GM12878 (cell line): Measurements from ENCODE around the gene SCAP. TPM values are rescaled to one million over a fixed set of nuclear protein-coding genes. Genes with fewer than 3 reads are reported as not detected.

Experiments
- BCL3 ChIP-seq: IDR thresholded peaks from 2 replicates; pipeline ENCODE4 v1.6.1; 2011; ENCODE audit warnings: borderline replicate concordance, low read depth, mild to moderate bottlenecking, moderate library complexity, low read length; ENCODE audit not compliant: insufficient read depth, poor library complexity, severe bottlenecking
- CEBPB ChIP-seq, 2 experiments: fragments of 150-350 bp in 1 of 2; IDR thresholded peaks; 2 replicates each; pipeline ENCODE4 v1.6.1; 2012 to 2014; ENCODE audit warnings: low read depth in 2 of 2, low read length in 2 of 2, borderline replicate concordance in 1 of 2, inconsistent platforms in 1 of 2
- CREB1 ChIP-seq: IDR thresholded peaks from 2 replicates; pipeline ENCODE4 v1.6.1; 2012; ENCODE audit warnings: low read depth, mild to moderate bottlenecking, inconsistent platforms
- ELK1 ChIP-seq: IDR thresholded peaks from 2 replicates; pipeline ENCODE4 v1.6.1; 2012; ENCODE audit warnings: low read depth, low read length, improper control_type of control experiment
- IKZF2 ChIP-seq, 2 experiments: fragments of 450-650 bp; IDR thresholded peaks; 2 replicates each; pipeline ENCODE4 v1.6.1; 2017; ENCODE audit warnings: mild to moderate bottlenecking in 2 of 2, moderate library complexity in 2 of 2
- LARP7 ChIP-seq: fragments of 450-650 bp; IDR thresholded peaks from 2 replicates; pipeline ENCODE4 v1.6.1; 2017; ENCODE audit warnings: mild to moderate bottlenecking
- MTA2 ChIP-seq: fragments of 450-650 bp; IDR thresholded peaks from 2 replicates; pipeline ENCODE4 v1.6.1; 2016; ENCODE audit warnings: low read depth, mild to moderate bottlenecking, moderate library complexity
- NRF1 ChIP-seq: conservative IDR thresholded peaks from 2 replicates; pipeline ENCODE4 v1.6.1; 2011; ENCODE audit warnings: mild to moderate bottlenecking, low read depth, low read length, improper control_type of control experiment
- RUNX3 ChIP-seq: IDR thresholded peaks from 2 replicates; pipeline ENCODE4 v1.6.1; 2012; ENCODE audit warnings: low read length, inconsistent platforms
- TBL1XR1 ChIP-seq: IDR thresholded peaks from 2 replicates; pipeline ENCODE4 v1.6.1; 2012; ENCODE audit warnings: low read depth, low read length, improper control_type of control experiment
- TCF12 ChIP-seq: IDR thresholded peaks from 2 replicates; pipeline ENCODE4 v1.6.1; 2011; ENCODE audit warnings: low read depth, mild to moderate bottlenecking, low read length
- TCF7 ChIP-seq: IDR thresholded peaks from 2 replicates; pipeline ENCODE4 v1.6.1; 2014; ENCODE audit warnings: antibody characterized with exemption, borderline replicate concordance
- USF1 ChIP-seq: IDR thresholded peaks from 2 replicates; pipeline ENCODE4 v1.6.1; 2011; ENCODE audit warnings: borderline replicate concordance, low read depth, mild to moderate bottlenecking, moderate library complexity, mixed read lengths, low read length; ENCODE audit not compliant: insufficient read depth; ENCODE audit errors: extremely low read length
- ZBTB40 ChIP-seq: fragments of 450-650 bp; IDR thresholded peaks from 2 replicates; pipeline ENCODE4 v1.6.1; 2016; ENCODE audit warnings: mild to moderate bottlenecking, moderate library complexity, borderline replicate concordance
- ZNF687 ChIP-seq: fragments of 450-650 bp; IDR thresholded peaks from 2 replicates; pipeline ENCODE4 v1.6.1; 2017; ENCODE audit warnings: mild to moderate bottlenecking, moderate library complexity
- polyA plus RNA-seq, 11 experiments: library from polyadenylated mRNA; depleted of rRNA in 4 of 11; unstranded in 6 of 11; stranded (reverse) in 5 of 11; fragments of >200 nt; fragmentation: Nextera tagmentation in 4 of 11; fragmentation: Illumina TruSeq in 1 of 11; extraction: Ambion mirVana in 4 of 11; extraction: Trizol in 1 of 11; gene quantifications; 1 replicate in 1 of 11; 2 replicates in 10 of 11; pipeline versions ENCODE4 v1.2.1 to v1.2.3, GENCODE V29; 2011 to 2016; ENCODE audit warnings: inconsistent platforms in 2 of 11, missing spikeins in 2 of 11, low read depth in 1 of 11
- total RNA-seq, 4 experiments: library from RNA; depleted of rRNA in 3 of 4; stranded (reverse); fragments of >200 nt in 3 of 4; fragmentation: Illumina TruSeq in 1 of 4; extraction: Trizol in 1 of 4; gene quantifications; 2 replicates each; pipeline versions ENCODE4 v1.2.1 to v1.2.3, GENCODE V29; 2013 to 2021

The SCAP gene
- total and polyA plus RNA-seq, 10 of the 15 experiments (the other 5 are each of a cell fraction or from before 2014, with no cell fraction given), result 1.5 to 64.1 (median 27.9) TPM

- peak; percentile 76 for TF ChIP-seq ELK1
- TF ChIP-seq MTA2, result no peak
- TF ChIP-seq CREB1, result peak; percentile 96
- 0 out of 2 replicates have a peak, but pooled peaks have one; percentile 21 for TF ChIP-seq TBL1XR1
- peak; percentile 87 for TF ChIP-seq NRF1
- TF ChIP-seq ZNF687, result peak; percentile 70; the same call in 1 of the 2 replicates
- TF ChIP-seq TCF7, result no peak
- TF ChIP-seq CEBPB (IDR thresholded peaks at IDR 0.05; ENCODE audit: borderline replicate concordance in 1 of 2, low read depth in 2 of 2, low read length in 2 of 2), result no peak
- TF ChIP-seq BCL3, result peak; percentile 28
- peak; percentile 85 for TF ChIP-seq USF1
- TF ChIP-seq RUNX3, result no peak; the same call in 1 of the 2 replicates
- peak; percentile 85 for TF ChIP-seq ZBTB40
- peak in 1 of 2 experiments; percentile 45; a peak in 3 of 4 replicates for TF ChIP-seq IKZF2 (IDR thresholded peaks at IDR 0.05)
- TF ChIP-seq TCF12, result peak; percentile 76; the same call in 1 of the 2 replicates
- TF ChIP-seq LARP7, result no peak; the same call in 1 of the 2 replicates
Observed at GRCh38 chr3:47380601-47381316, 95.0 kb downstream of the SCAP start, which contains the start of gene PTPN23 (continued).
